ENCODE results near the gene MGAM2.

Gene MGAM2

DNA sequence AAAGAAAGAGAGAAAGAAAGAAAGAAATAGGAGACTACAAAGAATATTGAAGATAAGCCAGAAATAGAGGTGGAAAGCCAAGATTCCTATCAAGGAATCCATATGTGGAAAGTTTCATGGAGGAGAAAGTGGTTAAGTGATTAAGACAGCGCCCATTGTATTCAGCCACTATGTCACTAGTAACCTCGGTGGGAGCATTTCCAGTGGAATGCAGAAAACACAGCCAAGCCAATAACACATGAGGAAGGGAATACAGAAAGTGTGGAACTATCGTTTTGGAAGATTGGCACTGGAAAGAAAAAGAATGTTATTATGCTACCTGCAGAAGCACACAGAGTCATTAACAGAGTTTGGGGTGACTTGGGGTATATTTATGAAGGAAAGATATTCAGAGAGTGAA is 2.7 kb downstream of the MGAM2 start:
- no peak for TF ChIP-seq CTCF (IDR thresholded peaks at IDR 0.05; ENCODE audit: extremely low read depth, insufficient read depth, missing control alignments)
- in situ Hi-C loops (cut with MboI; ENCODE audit: low pct_unique_long_range_greater_than_20kb, low sequenced_read_pairs, unreplicated experiment) = no loop called here
- no peak for DNase-seq (ENCODE audit: low spot score)

GRCh38 chr7:142120524-142120923 is 9.0 kb downstream of the MGAM2 start:
- DNase-seq (ENCODE audit: low spot score) = no peak
- in situ Hi-C loops (cut with MboI; ENCODE audit: low pct_unique_long_range_greater_than_20kb, low sequenced_read_pairs, unreplicated experiment) = no loop called here
- TF ChIP-seq CTCF (IDR thresholded peaks at IDR 0.05; ENCODE audit: extremely low read depth, insufficient read depth, missing control alignments) = no peak

DNA sequence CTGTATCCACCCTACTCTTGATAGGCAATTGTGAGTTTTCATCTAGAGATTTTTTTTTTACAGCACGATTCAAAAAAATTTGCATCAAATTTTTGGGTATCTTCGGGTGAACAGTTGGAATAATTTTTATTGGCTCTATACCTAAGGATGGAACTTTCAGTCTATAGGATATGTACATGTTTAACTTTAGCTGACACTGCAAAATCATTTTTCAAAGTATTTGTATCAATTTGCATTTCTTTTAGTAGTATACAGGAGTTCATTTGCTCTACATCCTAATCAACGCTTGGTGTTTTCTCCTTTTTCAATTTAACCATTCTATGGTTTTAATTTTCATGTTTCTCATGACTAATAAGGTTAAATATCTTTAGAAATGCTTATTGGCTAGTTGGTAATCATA is 11.7 kb downstream of the MGAM2 start:
- no peak for TF ChIP-seq CTCF (IDR thresholded peaks at IDR 0.05; ENCODE audit: extremely low read depth, insufficient read depth, missing control alignments)
- no peak for DNase-seq (ENCODE audit: low spot score)
- in situ Hi-C loops (cut with MboI; ENCODE audit: low pct_unique_long_range_greater_than_20kb, low sequenced_read_pairs, unreplicated experiment) = no loop called here

- no peak for DNase-seq (ENCODE audit: low spot score)
- in situ Hi-C loops (cut with MboI; ENCODE audit: low pct_unique_long_range_greater_than_20kb, low sequenced_read_pairs, unreplicated experiment) = no loop called here
- no peak for TF ChIP-seq CTCF (IDR thresholded peaks at IDR 0.05; ENCODE audit: extremely low read depth, insufficient read depth, missing control alignments)
Observed at GRCh38 chr7:142125256-142125955, 13.9 kb downstream of the MGAM2 start.

GRCh38 chr7:142130267-142130666 is 18.7 kb downstream of the MGAM2 start:
- no peak for DNase-seq (ENCODE audit: low spot score)
- TF ChIP-seq CTCF (IDR thresholded peaks at IDR 0.05; ENCODE audit: extremely low read depth, insufficient read depth, missing control alignments) = no peak
- in situ Hi-C loops (cut with MboI; ENCODE audit: low pct_unique_long_range_greater_than_20kb, low sequenced_read_pairs, unreplicated experiment) = no loop called here

- in situ Hi-C loops (cut with MboI; ENCODE audit: low pct_unique_long_range_greater_than_20kb, low sequenced_read_pairs, unreplicated experiment) = no loop called here
- no peak for DNase-seq (ENCODE audit: low spot score)
- no peak for TF ChIP-seq CTCF (IDR thresholded peaks at IDR 0.05; ENCODE audit: extremely low read depth, insufficient read depth, missing control alignments)
Observed at GRCh38 chr7:142131439-142132185, 20.1 kb downstream of the MGAM2 start.
